DND-41 (cell line): ENCODE data around the gene ZCCHC24.

Source experiments
- ATAC-seq: fragments of 200-7000 bp; cut with Tn5 transposase; 3 replicates; pipeline ENCODE4 v1.9.1; 2021; ENCODE audit warnings: low read depth; ENCODE audit not compliant: insufficient read depth
- DNase-seq: peaks from one replicate; pipeline ENCODE4 v3.0.0-alpha.2; 2020
- H2AFZ ChIP-seq: 2 replicates; pipeline ENCODE4 v1.6.0; 2012; ENCODE audit warnings: low read depth, low read length
- H3K27ac ChIP-seq: 2 replicates; pipeline ENCODE4 v1.5.1; 2012; ENCODE audit warnings: low read length, inconsistent platforms
- H3K27me3 ChIP-seq: fragments of 200-600 bp; sonication (generic); 2 replicates; pipeline ENCODE4 v1.6.0; 2012; ENCODE audit warnings: low read length, mild to moderate bottlenecking, inconsistent platforms; ENCODE audit not compliant: insufficient read depth, poor library complexity
- H3K36me3 ChIP-seq: 2 replicates; pipeline ENCODE4 v1.5.1; 2012; ENCODE audit warnings: low read length, inconsistent platforms; ENCODE audit not compliant: insufficient read depth
- H3K4me1 ChIP-seq: 2 replicates; pipeline ENCODE4 v1.5.1; 2012; ENCODE audit warnings: mild to moderate bottlenecking, low read length; ENCODE audit not compliant: insufficient read depth
- H3K4me2 ChIP-seq: 2 replicates; pipeline ENCODE4 v1.6.0; 2012; ENCODE audit warnings: mild to moderate bottlenecking, moderate library complexity, low read length, inconsistent platforms; ENCODE audit not compliant: insufficient read depth
- H3K4me3 ChIP-seq, 2 experiments: fragments of 200-600 bp in 1 of 2; shearing (Covaris generic) in 1 of 2; 2 replicates each; pipeline ENCODE4 v1.5.1; 2012 to 2016; ENCODE audit warnings: inconsistent platforms in 2 of 2, low read length in 2 of 2, mild to moderate bottlenecking in 2 of 2, low read depth in 1 of 2, moderate library complexity in 1 of 2
- H3K79me2 ChIP-seq: 2 replicates; pipeline ENCODE4 v1.6.0; 2012; ENCODE audit warnings: low read length, inconsistent platforms; ENCODE audit not compliant: insufficient read depth
- H3K9ac ChIP-seq: 2 replicates; pipeline ENCODE4 v1.6.0; 2012; ENCODE audit warnings: low read depth, mild to moderate bottlenecking, inconsistent platforms, low read length, moderate library complexity
- H3K9me3 ChIP-seq: 2 replicates; pipeline ENCODE4 v1.5.1; 2012; ENCODE audit warnings: low read length, moderate library complexity, mild to moderate bottlenecking, inconsistent platforms; ENCODE audit not compliant: insufficient read depth, severe bottlenecking
- H4K20me1 ChIP-seq: 2 replicates; pipeline ENCODE4 v1.6.0; 2012; ENCODE audit warnings: low read length; ENCODE audit not compliant: insufficient read depth
- CTCF ChIP-seq: IDR thresholded peaks from 2 replicates; pipeline ENCODE4 v1.5.1; 2012; ENCODE audit warnings: borderline replicate concordance, low read length, moderate library complexity, mild to moderate bottlenecking; ENCODE audit not compliant: poor library complexity, severe bottlenecking; ENCODE audit errors: extremely low read depth
- EZH2 ChIP-seq: IDR thresholded peaks from 3 replicates; pipeline ENCODE4 v1.6.1; 2012; ENCODE audit warnings: borderline replicate concordance, low read depth, mild to moderate bottlenecking, moderate library complexity, low read length, inconsistent platforms; ENCODE audit not compliant: severe bottlenecking

The ZCCHC24 gene

GRCh38 chr10:79412516-79412915 lies 32.9 kb downstream of the ZCCHC24 start:
- TF ChIP-seq EZH2 (no peak), CTCF (no peak)
- Histone ChIP-seq H3K4me1 (no peaks in the 10 kb centered on the region), H3K36me3 (no peaks in the 10 kb centered on the region), H2AFZ (no peak overlapping the region), H3K79me2 (no peaks in the 10 kb centered on the region), H3K4me2 (no peak overlapping the region), H3K27me3 (no peaks in the 10 kb centered on the region), H3K4me3 (no peak overlapping the region), H3K27ac (no peak overlapping the region), H4K20me1 (peaks cover 3% of the 10 kb centered on the region; the same call in 1 of the 2 replicates), H3K9me3 (no peaks in the 10 kb centered on the region), H3K9ac (no peak overlapping the region)
- ATAC-seq (no peak), DNase-seq (no peak)

DNA sequence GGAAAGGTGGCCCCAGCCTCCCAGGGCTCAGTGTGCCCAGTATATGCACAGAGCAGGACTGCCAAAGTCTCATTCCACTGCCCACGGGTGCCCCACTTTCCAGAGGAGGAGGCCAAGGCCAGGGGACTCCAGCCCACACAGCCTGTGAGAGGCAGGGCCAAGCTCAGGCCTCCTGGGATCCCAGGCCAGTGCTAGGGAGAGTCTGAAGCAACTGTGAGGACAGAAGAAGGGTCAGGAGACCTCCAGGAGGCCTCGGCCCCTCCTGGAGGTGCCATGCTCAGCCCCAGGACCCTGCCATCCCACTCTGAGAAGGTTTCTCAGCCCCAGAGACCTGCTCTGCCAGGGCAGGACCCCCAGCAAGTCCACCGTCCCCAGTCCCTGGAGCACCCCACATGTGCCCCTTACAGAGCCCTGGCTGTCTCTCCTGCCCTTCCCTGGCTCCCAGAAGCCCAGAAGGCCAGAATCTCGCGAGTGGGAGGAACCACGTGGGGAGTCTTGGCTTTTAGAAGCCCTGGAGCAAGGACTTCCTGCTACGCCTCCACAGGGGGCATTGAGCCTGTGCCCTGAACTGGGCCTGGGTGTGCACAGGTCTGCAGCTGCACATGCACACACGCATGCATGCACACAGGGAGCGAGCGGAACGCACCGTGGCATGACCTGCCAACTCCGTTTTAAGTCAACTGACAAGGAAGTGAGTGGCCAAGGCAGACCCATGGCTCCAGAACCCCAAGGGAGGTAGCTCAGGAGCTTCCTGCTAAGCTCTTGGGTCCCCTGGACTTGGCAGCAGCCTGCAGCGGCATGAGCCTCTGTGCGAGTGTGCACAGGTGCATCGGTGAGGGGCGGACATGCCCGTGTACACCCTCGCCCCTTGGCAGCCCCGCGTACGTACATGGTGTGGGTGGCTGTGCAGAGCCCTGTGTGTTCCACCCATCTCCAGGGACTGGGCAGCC lies 33.6 kb downstream of the ZCCHC24 start:
- no peaks in the 10 kb centered on the region for H3K27me3 ChIP-seq
- no peak overlapping the region for H3K27ac ChIP-seq
- TF ChIP-seq EZH2 (no peak), CTCF (no peak)
- H2AFZ ChIP-seq = no peak overlapping the region
- H3K4me2 ChIP-seq = no peak overlapping the region
- H3K36me3 ChIP-seq = no peaks in the 10 kb centered on the region
- no peaks in the 10 kb centered on the region for H3K9me3 ChIP-seq
- no peaks in the 10 kb centered on the region for H3K79me2 ChIP-seq
- H3K9ac ChIP-seq = no peak overlapping the region
- H3K4me3 ChIP-seq = no peak overlapping the region
- H4K20me1 ChIP-seq = peaks cover 3% of the 10 kb centered on the region; the same call in 1 of the 2 replicates
- no peak for DNase-seq
- no peak for ATAC-seq
- no peaks in the 10 kb centered on the region for H3K4me1 ChIP-seq

GRCh38 chr10:79410315-79411094 lies 34.9 kb downstream of the ZCCHC24 start:
- no peaks in the 10 kb centered on the region for H3K9me3 ChIP-seq
- H3K36me3 ChIP-seq = no peaks in the 10 kb centered on the region
- H3K9ac ChIP-seq = no peak overlapping the region
- H3K27me3 ChIP-seq = no peaks in the 10 kb centered on the region
- ATAC-seq (no peak), DNase-seq (no peak)
- no peak for TF ChIP-seq CTCF
- TF ChIP-seq EZH2 = no peak
- H2AFZ ChIP-seq = no peak overlapping the region
- H3K4me2 ChIP-seq = no peak overlapping the region
- H3K79me2 ChIP-seq = no peaks in the 10 kb centered on the region
- peaks cover 6% of the 10 kb centered on the region; the same call in 1 of the 2 replicates for H4K20me1 ChIP-seq
- H3K4me1 ChIP-seq = no peaks in the 10 kb centered on the region
- H3K4me3 ChIP-seq = no peak overlapping the region
- no peak overlapping the region for H3K27ac ChIP-seq
